Measurements from ENCODE around the gene GINS3.

DNA sequence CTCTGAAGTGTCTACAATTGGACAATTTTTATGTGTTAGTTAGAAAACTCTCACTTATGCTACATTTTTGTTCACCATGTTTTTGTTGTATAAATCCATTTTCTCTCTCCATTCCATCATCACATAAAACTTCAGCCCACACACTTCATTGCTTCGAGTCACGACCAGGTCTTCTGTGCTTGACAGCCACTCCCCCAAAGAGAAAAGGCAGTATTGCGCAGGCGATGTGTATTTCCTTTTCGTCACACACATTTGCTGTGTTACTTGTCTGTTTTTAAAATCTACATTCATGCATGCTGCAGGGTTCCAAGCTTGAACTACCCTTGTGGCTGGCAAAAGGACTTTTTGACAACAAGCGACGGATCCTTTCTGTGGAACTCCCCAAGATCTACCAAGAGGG lies 10.5 kb downstream of the GINS3 start:
- TF ChIP-seq, protein P1, sequence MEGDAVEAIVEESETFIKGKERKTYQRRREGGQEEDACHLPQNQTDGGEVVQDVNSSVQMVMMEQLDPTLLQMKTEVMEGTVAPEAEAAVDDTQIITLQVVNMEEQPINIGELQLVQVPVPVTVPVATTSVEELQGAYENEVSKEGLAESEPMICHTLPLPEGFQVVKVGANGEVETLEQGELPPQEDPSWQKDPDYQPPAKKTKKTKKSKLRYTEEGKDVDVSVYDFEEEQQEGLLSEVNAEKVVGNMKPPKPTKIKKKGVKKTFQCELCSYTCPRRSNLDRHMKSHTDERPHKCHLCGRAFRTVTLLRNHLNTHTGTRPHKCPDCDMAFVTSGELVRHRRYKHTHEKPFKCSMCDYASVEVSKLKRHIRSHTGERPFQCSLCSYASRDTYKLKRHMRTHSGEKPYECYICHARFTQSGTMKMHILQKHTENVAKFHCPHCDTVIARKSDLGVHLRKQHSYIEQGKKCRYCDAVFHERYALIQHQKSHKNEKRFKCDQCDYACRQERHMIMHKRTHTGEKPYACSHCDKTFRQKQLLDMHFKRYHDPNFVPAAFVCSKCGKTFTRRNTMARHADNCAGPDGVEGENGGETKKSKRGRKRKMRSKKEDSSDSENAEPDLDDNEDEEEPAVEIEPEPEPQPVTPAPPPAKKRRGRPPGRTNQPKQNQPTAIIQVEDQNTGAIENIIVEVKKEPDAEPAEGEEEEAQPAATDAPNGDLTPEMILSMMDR (IDR thresholded peaks at IDR 0.05) = no peak
- TF ChIP-seq POLR2A (IDR thresholded peaks at IDR 0.05) = no peak
- TF ChIP-seq EP300 (IDR thresholded peaks at IDR 0.05) = no peak
- no peak for TF ChIP-seq POLR2AphosphoS5 (IDR thresholded peaks at IDR 0.05)

Measured in suprapubic skin (tissue), 4 donors.